GM23338 (cell line): Measurements from ENCODE around the gene PIGR. TPM values are rescaled to one million over a fixed set of nuclear protein-coding genes. Genes with fewer than 3 reads are reported as not detected.

ENCODE experiments used
- ETS1 ChIP-seq: IDR thresholded peaks from 2 replicates; pipeline ENCODE4 v1.6.1; 2016; ENCODE audit warnings: antibody characterized with exemption
- REST ChIP-seq: IDR thresholded peaks from one replicate; pipeline ENCODE4 v1.6.1; 2018; ENCODE audit warnings: antibody characterized with exemption; ENCODE audit not compliant: unreplicated experiment
- polyA plus RNA-seq: library from polyadenylated mRNA; unstranded; fragments of >200 nt; fragmentation: Nextera tagmentation; extraction: Ambion mirVana; gene quantifications from 2 replicates; pipeline ENCODE4 v1.2.1, GENCODE V29; 2016
- total RNA-seq: library from RNA; depleted of rRNA; stranded (reverse); fragments of >200 nt; shearing (Covaris generic); gene quantifications from 2 replicates; pipeline ENCODE4 v1.2.3, GENCODE V29; 2014; rRNA removed

PIGR gene
- total and polyA plus RNA-seq, 2 experiments from 2014 or later = not detected

GRCh38 chr1:206880314-206880713 is 66.0 kb downstream of the PIGR start (continued):
- TF ChIP-seq ETS1 (no peak), REST (no peak)

Other genes with a start within 250 kb of the PIGR start
- gene IL19, start 175.7 kb downstream of the PIGR start, total RNA-seq = not detected in 2 replicates
- not detected in 2 replicates for gene IL19, start 175.7 kb downstream of the PIGR start, polyA plus RNA-seq
- not detected in 2 replicates for gene IL10, start 174.0 kb downstream of the PIGR start, total RNA-seq
- not detected in 2 replicates for gene IL10, start 174.0 kb downstream of the PIGR start, polyA plus RNA-seq
- not detected in 2 replicates for gene IL20, start 80.8 kb downstream of the PIGR start, total RNA-seq
- not detected in 2 replicates for gene IL20, start 80.8 kb downstream of the PIGR start, polyA plus RNA-seq
- gene IL24, start 49.0 kb downstream of the PIGR start, total RNA-seq = not detected in 2 replicates
- gene IL24, start 49.0 kb downstream of the PIGR start, polyA plus RNA-seq = not detected in 2 replicates
- gene FCMR, start 24.5 kb downstream of the PIGR start, total RNA-seq = not detected in 2 replicates
- 0.43 and 0.84 TPM in 2 replicates for gene FCMR, start 24.5 kb downstream of the PIGR start, polyA plus RNA-seq
- not detected in 2 replicates for gene FCAMR, start 24.0 kb upstream of the PIGR start, total RNA-seq
- not detected in 2 replicates for gene FCAMR, start 24.0 kb upstream of the PIGR start, polyA plus RNA-seq
- gene C1orf116, start 86.3 kb upstream of the PIGR start, total RNA-seq = 4.0 and 5.3 TPM in 2 replicates
- gene C1orf116, start 86.3 kb upstream of the PIGR start, polyA plus RNA-seq = 2.2 and 2.3 TPM in 2 replicates
- gene YOD1, start 104.7 kb upstream of the PIGR start, total RNA-seq = 19.7 and 21.9 TPM in 2 replicates
- gene YOD1, start 104.7 kb upstream of the PIGR start, polyA plus RNA-seq = 3.9 and 4.6 TPM in 2 replicates
- 10.1 and 14.8 TPM in 2 replicates for gene PFKFB2, start 106.8 kb upstream of the PIGR start, total RNA-seq
- 3.8 and 4.9 TPM in 2 replicates for gene PFKFB2, start 106.8 kb upstream of the PIGR start, polyA plus RNA-seq
- gene C4BPB, start 142.4 kb upstream of the PIGR start, total RNA-seq = not detected in 2 replicates
- not detected in 2 replicates for gene C4BPB, start 142.4 kb upstream of the PIGR start, polyA plus RNA-seq
- not detected in 2 replicates for gene C4BPA, start 157.8 kb upstream of the PIGR start, total RNA-seq
- gene C4BPA, start 157.8 kb upstream of the PIGR start, polyA plus RNA-seq = not detected in 2 replicates